ENCODE measurements around the gene CATSPER4.

CATSPER4 gene

DNA sequence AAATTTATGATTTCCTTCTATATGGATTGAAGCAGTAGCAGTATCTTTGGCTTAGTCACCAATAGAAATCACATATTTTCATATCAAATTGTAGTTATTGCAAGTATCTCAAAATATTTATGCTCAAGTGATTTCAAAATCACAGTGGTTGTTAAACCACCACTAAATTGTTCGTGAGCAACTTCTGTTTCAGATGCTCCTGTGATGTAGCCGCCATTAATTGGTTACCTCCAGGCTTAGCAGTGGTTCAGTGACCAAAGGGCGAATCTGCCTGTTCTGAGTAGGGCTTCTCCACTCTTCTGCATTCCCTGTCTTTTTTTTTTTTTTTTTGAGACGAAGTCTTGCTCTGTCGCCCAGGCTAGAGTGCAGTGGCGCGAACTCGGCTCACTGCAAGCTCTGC, 15.1 kb upstream of the CATSPER4 start:
- DNase-seq (ENCODE audit: low read depth): no peak
- no peak overlapping the region for H3K4me3 ChIP-seq (ENCODE audit: low read length)
- TF ChIP-seq CTCF (conservative IDR thresholded peaks at IDR 0.05; ENCODE audit: low read depth, low read length): no peak

DNA sequence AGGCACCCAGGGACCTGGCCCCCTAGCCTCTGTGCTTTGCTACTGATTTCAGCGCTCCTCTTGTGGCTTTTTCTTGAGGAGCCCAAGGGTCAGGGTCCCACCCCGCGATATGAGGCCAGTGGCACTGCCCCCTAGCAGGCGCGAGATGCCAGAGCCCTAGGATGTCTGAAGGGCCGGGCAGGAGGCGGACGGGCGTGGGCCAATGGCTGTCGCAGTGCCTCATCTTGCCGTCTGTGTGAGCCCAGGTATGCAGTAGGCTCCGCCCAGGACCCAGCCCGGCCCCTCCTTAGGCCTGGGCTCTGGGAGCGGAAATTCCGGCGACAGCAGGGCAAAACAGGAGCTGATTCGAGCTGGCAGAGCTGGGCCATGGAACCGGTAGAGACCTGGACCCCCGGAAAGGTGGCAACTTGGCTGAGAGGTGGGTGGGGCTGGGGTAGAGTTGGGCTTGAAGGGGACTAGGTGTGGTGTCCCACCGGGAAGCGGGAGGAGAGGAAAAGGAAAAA, 13.2 kb upstream of the CATSPER4 start, which contains the start of gene CNKSR1:
Gene CNKSR1, plus strand, starts transcription at position 310 of the 503 bp plus-strand sequence. Its CDS starts 57 bp downstream, at position 367.
- TF ChIP-seq CTCF (conservative IDR thresholded peaks at IDR 0.05; ENCODE audit: low read depth, low read length): no peak
- DNase-seq (ENCODE audit: low read depth): no peak
- no peak within 1 kb of the TSS for H3K4me3 ChIP-seq (ENCODE audit: low read length)

DNA sequence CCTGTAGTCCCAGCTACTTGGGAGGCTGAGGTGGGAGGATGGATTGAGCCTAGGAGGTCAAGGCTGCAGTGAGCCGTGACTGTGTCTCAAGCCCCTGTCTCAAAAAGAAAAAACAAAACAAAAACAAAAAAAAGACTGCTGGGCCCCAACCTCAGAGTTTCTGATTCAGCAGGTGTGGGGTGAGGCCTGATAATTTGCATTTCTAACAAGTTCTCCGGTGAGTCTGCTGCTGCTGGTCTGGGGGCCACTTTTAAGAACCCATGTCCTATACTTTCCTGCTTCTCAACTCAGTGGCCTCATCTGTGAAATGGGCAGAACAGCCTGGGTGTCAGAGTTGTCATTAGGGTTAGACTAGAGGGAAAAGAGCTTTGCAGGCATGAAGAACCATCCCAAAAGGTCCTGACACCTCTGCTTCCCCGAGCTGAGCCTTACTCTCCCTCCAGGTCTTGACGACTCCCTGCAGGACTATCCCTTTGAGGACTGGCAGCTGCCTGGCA, 10.3 kb upstream of the CATSPER4 start:
- no peak for TF ChIP-seq CTCF (conservative IDR thresholded peaks at IDR 0.05; ENCODE audit: low read depth, low read length)
- DNase-seq (ENCODE audit: low read depth): no peak
- H3K4me3 ChIP-seq (ENCODE audit: low read length): no peak overlapping the region

GRCh38 chr1:26181586-26182382, 8.6 kb upstream of the CATSPER4 start:
- H3K4me3 ChIP-seq (ENCODE audit: low read length): no peak overlapping the region
- no peak for DNase-seq (ENCODE audit: low read depth)
- TF ChIP-seq CTCF (conservative IDR thresholded peaks at IDR 0.05; ENCODE audit: low read depth, low read length): no peak

DNA sequence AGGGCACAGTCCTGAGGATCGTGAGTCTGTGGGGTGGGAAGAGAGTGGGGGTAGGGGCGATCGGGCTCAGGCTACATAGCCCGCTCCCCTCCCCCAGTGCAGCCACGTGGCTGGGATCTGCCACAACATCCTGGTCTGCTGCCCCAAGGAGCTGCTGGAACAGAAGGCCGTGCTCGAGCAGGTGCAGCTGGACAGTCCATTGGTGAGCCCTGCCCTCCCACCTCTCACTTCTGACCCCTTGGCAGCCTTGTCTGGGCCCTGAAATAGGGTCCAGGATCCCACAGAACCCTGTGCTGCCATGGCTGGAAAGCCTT, 8.1 kb upstream of the CATSPER4 start:
- no peak for TF ChIP-seq CTCF (conservative IDR thresholded peaks at IDR 0.05; ENCODE audit: low read depth, low read length)
- DNase-seq (ENCODE audit: low read depth): no peak
- H3K4me3 ChIP-seq (ENCODE audit: low read length): no peak overlapping the region

- TF ChIP-seq CTCF (conservative IDR thresholded peaks at IDR 0.05; ENCODE audit: low read depth, low read length): no peak
- DNase-seq (ENCODE audit: low read depth): no peak
- no peak overlapping the region for H3K4me3 ChIP-seq (ENCODE audit: low read length)
These were observed 6.3 kb upstream of the CATSPER4 start for GRCh38 chr1:26184086-26184485.

- no peak overlapping the region for H3K4me3 ChIP-seq (ENCODE audit: low read length)
- TF ChIP-seq CTCF (conservative IDR thresholded peaks at IDR 0.05; ENCODE audit: low read depth, low read length): no peak
- DNase-seq (ENCODE audit: low read depth): no peak
These were observed 5.5 kb upstream of the CATSPER4 start for GRCh38 chr1:26184883-26185282.

All from retinal pigment epithelial cell (primary cell).